Measurements from ENCODE around the gene ITGAD.

ITGAD gene

DNA sequence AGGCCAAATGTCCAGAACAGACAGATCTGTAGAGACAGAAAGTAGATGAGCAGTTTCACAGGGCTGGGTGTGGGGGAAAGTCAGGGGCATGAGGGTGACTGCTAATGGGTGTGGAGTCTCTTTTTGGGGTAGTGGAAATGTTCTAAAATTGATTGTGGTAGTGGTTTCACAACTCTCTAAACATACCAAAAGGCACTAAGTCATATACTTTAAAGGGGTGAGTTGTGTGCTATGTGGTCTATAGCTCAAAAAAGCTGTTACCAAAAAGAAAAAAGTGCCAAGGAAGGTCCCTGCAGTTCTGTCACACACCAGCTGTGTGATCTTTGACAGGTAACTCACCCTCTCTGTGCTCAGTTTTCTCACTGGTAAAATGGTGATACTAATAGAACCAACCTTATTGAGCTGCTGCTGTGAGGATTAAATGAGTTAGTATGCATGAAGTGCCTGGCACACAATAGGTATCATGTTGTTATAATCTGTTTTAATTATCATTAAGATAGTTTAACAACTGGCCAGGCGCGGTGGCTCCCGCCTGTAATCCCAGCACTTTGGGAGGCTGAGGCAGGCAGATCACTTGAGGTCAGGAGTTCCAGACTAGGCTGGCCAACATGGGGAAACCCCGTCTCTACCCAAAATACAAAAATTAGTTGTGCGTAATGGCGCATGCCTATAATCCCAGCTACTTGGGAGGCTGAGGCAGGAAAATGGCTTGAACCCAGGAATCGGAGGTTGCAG lies 27.8 kb upstream of the ITGAD start:
- no peak for DNase-seq (ENCODE audit: low spot score)

DNA sequence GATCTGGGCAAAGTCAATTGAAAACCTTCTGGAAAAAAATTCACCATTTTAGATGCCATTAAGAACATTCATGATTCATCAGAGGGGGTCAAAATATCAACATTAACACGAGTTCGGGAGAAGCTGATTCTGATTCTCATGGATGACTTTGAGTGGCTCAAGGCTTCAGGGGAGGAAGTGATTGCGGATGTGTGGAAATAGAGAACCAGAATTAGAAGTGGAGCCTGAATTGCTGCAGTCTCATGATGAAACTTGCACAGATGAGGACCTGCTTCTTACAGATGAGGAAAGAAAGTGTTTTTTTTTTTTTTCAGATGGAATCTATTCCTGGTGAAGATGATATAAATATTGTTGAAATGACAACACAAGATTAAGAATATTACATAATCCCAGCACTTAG lies 25.3 kb upstream of the ITGAD start:
- DNase-seq (ENCODE audit: low spot score), result no peak

DNA sequence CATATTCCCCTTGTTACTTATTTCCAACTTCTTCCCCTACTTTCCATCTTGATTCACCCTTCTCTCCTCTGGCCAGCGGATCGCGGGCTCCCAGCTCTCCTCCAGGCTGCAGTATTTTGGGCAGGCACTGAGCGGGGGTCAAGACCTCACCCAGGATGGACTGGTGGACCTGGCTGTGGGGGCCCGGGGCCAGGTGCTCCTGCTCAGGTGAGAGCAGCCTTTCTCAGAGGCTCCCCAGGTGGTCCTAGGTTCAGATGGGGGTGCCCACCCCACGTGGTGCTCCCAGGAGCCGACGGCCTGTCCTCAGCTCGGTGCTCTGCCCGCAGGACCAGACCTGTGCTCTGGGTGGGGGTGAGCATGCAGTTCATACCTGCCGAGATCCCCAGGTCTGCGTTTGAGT lies 22.1 kb upstream of the ITGAD start:
- no peak for DNase-seq (ENCODE audit: low spot score)

DNA sequence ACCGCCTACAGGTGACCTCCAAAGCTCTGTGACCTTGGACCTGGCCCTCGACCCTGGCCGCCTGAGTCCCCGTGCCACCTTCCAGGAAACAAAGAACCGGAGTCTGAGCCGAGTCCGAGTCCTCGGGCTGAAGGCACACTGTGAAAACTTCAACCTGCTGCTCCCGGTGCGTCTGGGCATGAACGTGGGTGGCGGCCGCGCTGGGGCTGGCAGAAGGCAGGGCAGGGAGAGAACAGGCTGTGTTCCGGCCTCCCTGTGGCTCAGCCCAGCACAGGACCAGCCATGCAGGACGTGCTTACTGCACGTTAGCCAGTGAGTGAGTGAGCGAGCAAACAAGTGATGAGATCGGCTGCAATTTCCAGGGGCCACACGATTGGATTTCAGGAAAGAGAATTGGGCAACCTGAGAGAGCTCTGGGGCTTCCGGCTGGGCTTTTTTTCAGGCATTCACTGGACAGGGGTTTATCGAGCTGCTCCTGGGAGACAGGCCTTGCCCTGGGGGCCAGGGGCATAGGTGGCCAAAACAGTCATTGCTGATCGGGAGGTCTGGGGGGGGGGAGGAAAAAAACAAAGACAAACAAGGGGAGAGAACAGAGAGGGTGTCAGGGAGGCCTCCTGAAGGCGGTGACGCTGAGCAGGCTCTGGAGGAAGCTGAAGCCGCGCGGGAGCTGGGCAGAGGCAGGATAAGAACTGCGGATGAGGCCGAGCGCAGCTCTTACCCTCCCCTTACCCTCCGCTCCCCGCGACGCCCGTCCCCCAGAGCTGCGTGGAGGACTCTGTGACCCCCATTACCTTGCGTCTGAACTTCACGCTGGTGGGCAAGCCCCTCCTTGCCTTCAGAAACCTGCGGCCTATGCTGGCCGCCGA lies 21.3 kb upstream of the ITGAD start:
- no peak for DNase-seq (ENCODE audit: low spot score)

DNA sequence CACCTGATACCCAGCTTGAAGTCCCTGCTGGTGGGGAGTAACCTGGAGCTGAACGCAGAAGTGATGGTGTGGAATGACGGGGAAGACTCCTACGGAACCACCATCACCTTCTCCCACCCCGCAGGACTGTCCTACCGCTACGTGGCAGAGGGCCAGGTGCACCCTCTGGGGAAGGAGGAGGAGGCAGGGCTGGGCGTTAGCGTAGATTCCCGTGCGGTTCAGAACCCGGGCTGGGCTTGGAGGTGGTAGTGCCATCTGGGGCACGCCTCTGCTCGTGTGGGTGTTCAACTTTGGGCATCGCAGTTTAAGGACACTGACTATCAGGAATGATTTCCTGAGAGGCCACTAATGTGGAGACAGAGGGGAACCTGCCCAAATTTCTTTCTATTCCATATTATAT lies 19.9 kb upstream of the ITGAD start:
- no peak for DNase-seq (ENCODE audit: low spot score)

DNA sequence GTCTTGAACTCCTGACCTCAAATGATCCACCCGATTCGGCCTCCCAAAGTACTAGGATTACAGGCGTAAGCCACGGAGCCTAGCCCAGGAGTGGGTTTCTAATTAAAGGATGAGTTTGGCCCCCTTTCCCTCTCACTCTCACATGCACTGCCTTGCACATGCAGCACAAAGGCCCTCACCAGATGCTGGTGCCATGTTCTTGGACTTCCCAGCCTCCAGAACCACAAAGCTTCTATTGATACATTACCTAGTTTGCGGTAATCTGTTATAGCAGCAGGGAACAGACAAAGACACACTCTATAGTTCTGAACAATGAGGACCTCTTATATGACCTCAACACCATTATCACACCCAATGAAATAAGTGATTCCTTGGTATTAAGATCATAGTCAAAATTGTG lies 17.9 kb upstream of the ITGAD start:
- no peak for DNase-seq (ENCODE audit: low spot score)

DNA sequence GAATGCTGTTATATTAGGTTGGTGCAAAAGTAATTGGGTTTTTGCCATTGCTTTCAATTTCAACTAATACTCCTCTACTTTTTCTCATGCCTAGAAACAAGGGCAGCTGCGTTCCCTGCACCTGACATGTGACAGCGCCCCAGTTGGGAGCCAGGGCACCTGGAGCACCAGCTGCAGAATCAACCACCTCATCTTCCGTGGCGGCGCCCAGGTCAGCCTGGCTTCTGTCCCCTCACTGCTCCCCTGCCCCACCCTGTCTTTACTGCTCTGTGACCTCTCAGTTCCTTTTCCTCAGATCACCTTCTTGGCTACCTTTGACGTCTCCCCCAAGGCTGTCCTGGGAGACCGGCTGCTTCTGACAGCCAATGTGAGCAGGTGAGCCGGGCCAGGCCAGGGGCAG lies 16.4 kb upstream of the ITGAD start:
- DNase-seq (ENCODE audit: low spot score), result no peak

DNA sequence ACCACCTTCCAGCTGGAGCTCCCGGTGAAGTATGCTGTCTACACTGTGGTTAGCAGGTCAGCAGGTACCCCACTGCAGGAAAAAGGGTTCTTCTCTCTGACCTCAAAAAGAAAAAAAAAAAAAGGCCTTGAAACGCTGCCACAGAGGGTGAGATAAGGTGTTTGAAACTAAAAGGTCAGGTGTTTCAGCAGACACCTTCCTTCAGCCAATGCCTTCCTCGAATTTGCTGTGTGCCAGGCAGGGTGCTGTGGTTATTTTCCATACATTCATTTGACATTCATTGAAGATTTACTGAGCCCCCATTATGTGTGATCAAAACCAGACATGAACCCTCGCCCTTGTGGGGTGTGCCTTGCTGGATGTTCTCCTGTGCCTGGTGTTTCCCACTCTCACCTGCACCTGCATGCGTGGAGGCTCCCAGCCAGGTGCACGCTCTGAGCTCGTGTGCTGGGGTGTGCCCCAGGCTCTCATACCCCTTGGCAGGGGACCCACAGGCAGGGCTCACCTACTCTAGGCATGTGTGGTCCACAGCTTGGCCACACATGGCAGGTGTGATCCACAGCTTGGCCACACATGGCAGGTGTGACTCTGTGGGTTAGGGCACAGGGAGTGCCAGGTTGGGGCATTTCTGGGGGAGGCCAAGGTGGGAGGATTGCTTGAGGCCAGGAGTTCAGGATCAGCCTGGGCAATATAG lies 15.8 kb upstream of the ITGAD start:
- no peak for DNase-seq (ENCODE audit: low spot score)

DNA sequence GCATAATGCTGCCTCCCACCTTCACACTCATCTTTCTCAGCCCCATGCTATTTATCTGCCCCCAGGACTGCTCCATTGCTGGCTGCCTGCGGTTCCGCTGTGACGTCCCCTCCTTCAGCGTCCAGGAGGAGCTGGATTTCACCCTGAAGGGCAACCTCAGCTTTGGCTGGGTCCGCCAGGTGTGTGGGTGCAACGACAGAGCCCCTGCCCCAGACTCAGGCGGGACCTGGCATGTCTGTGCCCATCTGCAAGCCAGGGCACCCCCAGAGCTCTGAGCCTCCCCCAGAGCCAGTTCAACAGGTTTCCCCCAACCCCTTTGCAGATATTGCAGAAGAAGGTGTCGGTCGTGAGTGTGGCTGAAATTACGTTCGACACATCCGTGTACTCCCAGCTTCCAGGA lies 12.9 kb upstream of the ITGAD start:
- no peak for DNase-seq (ENCODE audit: low spot score)

DNA sequence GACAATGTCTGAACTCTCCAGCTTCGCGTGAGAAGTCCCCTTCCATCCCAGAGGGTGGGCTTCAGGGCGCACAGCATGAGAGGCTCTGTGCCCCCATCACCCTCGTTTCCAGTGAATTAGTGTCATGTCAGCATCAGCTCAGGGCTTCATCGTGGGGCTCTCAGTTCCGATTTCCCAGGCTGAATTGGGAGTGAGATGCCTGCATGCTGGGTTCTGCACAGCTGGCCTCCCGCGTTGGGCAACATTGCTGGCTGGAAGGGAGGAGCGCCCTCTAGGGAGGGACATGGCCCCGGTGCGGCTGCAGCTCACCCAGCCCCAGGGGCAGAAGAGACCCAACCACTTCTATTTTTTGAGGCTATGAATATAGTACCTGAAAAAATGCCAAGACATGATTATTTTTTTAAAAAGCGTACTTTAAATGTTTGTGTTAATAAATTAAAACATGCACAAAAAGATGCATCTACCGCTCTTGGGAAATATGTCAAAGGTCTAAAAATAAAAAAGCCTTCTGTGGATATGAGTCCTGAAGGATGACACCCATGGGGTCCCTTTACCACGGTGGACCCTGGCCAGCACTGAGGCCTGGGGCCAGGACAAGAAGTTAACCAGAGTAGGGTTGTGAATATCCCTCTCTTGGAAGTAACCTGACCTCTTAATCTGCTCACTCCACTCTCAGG lies 10.5 kb upstream of the ITGAD start:
- DNase-seq (ENCODE audit: low spot score), result peak; percentile 75

DNA sequence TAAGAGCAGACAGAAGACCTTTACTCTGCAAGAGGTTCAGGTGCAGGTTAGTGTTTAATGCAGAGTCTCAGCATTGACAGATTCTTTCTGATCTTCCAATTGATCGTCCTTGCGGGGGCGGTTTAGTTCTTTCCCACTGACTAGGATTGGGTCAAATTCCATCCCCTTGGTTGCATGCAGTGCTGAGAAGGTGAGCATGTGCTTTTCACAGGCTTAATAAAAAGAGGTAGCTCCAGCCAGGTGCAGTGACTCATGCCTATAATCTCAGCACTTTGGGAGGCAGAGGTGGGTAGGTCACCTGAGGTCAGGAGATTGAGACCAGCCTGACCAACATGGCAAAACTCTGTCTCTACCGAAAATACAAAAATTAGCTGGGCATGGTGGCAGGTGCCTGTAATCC lies 7.5 kb upstream of the ITGAD start:
- no peak for DNase-seq (ENCODE audit: low spot score)

DNA sequence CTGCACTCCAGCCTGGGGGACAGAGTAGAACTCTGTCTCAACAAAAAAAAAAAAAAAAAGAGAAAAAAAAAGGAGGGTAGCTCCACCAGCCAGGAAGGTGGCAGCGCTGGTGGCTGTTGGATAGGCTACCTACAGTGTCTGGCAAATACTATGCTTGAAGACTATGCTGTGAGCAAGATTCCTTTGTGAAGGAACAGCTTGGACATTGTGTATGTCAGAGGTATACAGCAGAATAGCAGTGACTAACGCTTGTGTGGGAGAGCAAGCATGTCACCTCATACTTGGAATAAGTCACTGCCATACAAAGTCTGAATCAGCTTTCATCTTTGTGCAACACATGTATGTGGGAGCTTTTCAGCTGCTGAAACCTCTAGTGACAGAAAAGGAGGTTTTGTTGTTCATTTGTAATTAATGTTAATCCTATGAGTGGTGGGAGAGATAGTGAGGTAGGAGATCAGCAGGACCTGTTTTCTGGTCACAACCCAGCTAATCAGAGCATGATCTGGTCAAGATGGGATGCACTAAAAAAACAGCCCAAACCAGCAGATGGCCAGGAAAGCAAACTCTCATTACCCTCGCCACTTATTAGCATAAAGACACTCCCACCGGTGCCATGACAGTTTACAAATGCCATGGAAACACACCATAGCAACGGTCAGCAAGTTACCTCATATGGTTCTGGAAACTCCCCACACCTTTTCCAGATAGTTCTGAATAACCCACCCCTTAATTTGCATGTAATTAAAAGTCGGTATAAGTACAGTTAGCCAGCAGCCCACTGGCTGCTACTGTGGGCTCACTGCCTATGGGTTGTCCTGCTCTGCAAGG lies 6.8 kb upstream of the ITGAD start:
- DNase-seq (ENCODE audit: low spot score), result peak; percentile 60

DNA sequence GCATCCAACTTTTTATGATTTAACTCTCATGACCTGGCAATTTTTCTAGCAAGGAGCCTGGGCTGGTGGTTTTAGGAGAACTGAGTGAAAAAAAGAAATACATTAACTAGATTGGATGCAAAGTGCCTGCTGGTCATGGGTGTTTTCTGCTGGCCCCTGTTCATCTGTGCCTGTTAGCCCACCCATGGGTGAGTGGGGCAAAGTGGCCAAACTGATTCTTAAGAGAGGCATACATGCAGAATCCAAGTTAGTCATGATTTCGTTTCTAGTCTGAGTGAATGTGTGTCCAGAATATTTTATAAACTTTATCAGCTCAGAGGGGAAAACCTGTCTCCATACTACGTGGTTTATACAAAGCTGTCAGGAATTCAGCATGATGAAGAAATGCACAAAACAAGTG lies 4.6 kb upstream of the ITGAD start:
- DNase-seq (ENCODE audit: low spot score), result no peak

DNA sequence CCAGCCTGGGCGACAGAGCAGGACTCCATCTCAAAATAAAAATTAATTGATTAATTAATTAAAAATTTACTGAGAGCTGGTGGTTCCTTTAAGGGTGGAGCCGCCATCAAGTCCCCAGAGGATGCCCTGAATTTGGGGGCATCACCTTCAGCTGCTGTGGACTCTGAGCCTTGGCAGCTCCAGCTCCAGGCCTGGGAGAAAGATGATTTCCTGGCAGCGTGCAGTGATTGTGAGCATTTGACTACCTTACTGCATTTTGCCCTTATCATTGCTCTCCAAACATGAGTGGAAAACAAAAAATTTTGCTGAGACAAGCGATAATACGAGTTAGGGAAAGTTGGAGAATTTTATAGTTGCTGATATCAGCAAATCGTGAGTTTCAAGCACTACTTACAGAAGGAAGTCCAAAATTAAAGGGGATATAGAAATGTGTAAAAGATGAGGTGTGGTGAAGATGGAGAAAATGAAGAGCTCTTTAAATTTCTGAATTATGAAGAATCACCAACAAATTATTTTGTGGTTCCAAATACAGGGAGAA lies 2.6 kb upstream of the ITGAD start:
- DNase-seq (ENCODE audit: low spot score), result no peak

DNA sequence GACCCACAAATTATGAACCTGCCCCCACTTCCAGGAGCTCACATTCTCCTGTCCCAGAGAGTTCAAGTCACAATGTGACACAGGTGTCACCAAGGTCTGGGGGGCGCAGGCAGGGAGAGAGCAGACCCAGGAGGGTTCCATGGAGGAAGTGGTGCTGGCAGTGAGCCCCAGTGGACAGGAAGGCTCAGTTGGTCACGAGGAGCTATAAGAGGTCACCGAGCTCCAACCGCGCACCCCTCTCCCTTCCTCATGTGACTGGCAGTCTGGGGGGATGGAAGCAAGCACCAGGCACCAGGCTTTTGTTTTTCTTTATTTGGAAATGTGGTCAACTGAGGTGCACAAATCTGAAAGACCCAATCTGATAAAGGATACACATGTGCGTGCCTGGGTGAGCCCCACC lies 2.5 kb downstream of the ITGAD start:
- DNase-seq (ENCODE audit: low spot score), result no peak

DNA sequence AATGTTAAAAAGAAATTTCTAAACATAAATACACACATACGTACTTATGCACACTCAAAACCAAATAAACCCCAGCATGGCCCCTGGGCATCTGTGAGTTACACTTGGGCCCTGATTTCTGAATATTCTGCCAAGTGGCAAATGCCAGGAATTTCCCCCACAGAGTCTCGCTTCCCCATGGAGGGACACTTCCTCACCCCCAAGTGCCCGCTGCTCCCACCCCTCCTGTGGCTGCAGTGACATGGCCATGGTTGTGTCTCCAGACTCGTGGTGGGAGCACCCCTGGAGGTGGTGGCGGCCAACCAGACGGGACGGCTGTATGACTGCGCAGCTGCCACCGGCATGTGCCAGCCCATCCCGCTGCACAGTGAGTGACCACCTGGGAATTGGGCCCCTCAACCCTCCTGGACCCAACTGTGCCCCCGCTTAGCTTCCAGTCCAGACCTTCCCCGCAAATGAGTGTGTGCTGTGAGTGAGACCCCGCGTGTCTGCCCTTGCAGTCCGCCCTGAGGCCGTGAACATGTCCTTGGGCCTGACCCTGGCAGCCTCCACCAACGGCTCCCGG lies 4.0 kb downstream of the ITGAD start:
- no peak for DNase-seq (ENCODE audit: low spot score)

DNA sequence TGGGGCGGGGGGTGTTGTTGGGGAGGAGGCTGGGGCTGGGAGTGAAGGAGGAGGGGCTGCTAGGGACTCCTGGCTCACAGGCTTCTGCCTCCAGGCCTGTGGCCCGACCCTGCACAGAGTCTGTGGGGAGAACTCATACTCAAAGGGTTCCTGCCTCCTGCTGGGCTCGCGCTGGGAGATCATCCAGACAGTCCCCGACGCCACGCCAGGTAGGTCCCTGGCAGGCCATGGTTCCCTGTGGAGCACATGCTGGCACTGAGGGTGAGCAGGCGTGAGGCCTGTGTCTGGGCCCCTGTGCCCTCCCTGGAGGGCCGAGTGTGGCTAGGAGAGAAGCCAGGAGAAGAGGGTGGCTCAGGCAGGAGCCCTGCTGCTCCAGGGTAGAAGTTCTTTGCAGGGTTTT lies 4.6 kb downstream of the ITGAD start:
- DNase-seq (ENCODE audit: low spot score), result no peak

DNA sequence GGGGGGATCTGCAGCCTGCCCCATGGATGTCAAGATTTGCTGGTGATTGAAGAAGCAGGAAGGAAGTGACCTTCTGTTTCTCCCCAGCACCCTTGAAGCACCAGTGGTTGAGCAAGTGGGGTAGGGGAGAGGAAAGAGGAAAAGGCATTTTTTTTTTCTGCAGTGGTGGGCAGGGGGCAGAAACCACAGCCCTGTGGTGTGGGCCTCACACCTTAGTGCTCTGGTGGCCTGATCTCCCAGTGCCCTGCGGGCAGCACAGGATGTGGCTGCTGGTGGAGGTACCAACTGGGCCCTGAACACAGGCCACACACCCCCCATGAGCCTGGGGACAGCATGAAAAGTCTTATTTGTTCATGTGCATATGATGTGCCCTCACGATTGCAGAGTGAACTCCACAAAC lies 7.1 kb downstream of the ITGAD start:
- DNase-seq (ENCODE audit: low spot score), result no peak

DNA sequence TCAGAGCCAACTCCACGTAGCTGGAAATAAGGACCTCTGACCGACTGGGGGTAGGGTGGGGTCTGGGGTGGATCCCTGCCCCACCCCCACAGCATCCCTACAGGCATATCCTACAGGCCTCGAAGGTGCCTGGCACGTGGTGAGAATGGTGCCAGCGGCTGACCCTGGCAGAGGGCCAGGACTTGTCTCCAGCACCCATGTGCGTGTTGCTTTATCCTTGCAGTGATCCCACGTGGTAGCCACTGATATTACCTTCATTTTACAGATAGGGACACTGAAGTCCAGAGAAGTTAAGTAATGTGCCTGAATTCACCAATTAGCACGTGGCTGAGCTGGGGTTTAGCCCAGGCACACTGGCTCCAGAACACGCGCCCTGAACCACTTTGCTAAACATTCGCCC lies 8.3 kb downstream of the ITGAD start:
- DNase-seq (ENCODE audit: low spot score), result no peak

DNA sequence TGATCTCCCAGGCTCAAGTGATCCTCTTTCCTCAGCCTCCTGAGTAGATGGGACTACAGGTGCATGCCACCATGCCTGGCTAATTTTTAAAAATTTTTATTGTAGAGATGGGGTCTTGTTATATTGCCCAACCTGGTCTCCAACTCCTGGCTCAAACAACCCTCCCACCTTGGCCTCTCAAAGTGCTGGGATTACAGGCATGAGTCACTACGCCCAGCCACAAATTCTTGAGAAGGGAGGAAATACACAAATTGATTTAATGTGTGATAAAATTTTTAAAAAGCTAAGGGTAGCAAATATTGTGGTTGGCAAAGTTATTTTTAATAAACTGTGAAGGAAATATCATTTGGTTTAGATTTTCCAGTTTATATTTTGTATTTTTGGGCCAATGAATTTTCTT lies 9.6 kb downstream of the ITGAD start:
- DNase-seq (ENCODE audit: low spot score), result no peak
